HUDEP-2 (cell line): ENCODE measurements around the gene ZNF574.
"Not testable (repeated sequence)": the region's sequence is repeated elsewhere in the genome, so short reads cannot be mapped to it uniquely, and the experiment has no call there.

ENCODE experiments used
- DNase-seq, 76 experiments: peaks; one replicate each; lab custom pipeline; 2025; ENCODE audit not compliant: unreplicated experiment in 76 of 76; lab: John Stamatoyannopoulos, UW

The ZNF574 gene

GRCh38 chr19:42095814-42096230 is 19.9 kb downstream of the ZNF574 start:
- DNase-seq, result peak in 1 of 76 experiments; percentile 11

GRCh38 chr19:42096255-42096837 is 20.4 kb downstream of the ZNF574 start:
- no peak for DNase-seq

- no peak for DNase-seq
Observed at GRCh38 chr19:42097461-42097860, 21.5 kb downstream of the ZNF574 start.

GRCh38 chr19:42098781-42099180 is 22.8 kb downstream of the ZNF574 start:
- no peak for DNase-seq

GRCh38 chr19:42099336-42099925 is 23.5 kb downstream of the ZNF574 start:
- DNase-seq, result no peak

GRCh38 chr19:42100241-42100640 is 24.3 kb downstream of the ZNF574 start:
- not testable (repeated sequence) for DNase-seq

- DNase-seq, result no peak
Observed at GRCh38 chr19:42102877-42103276, 26.9 kb downstream of the ZNF574 start.

GRCh38 chr19:42105368-42105767 is 29.4 kb downstream of the ZNF574 start:
- DNase-seq, result no peak

- peak in 74 of 76 experiments; percentile 17 to 92 (median 76) for DNase-seq
Observed at GRCh38 chr19:42108527-42109389, 32.8 kb downstream of the ZNF574 start.

- no peak for DNase-seq
Observed at GRCh38 chr19:42109896-42110295, 33.9 kb downstream of the ZNF574 start.

- DNase-seq, result no peak
Observed at GRCh38 chr19:42110658-42111057, 34.7 kb downstream of the ZNF574 start.

- no peak for DNase-seq
Observed at GRCh38 chr19:42111384-42111783, 35.4 kb downstream of the ZNF574 start.

- DNase-seq, result no peak
Observed at GRCh38 chr19:42111811-42112210, 35.8 kb downstream of the ZNF574 start.

- no peak for DNase-seq
Observed at GRCh38 chr19:42113641-42114348, 37.8 kb downstream of the ZNF574 start.

- no peak for DNase-seq
Observed at GRCh38 chr19:42114412-42114811, 38.4 kb downstream of the ZNF574 start.

- no peak for DNase-seq
Observed at GRCh38 chr19:42115219-42115618, 39.3 kb downstream of the ZNF574 start.

GRCh38 chr19:42115705-42116104 is 39.7 kb downstream of the ZNF574 start:
- no peak for DNase-seq

- DNase-seq, result no peak
Observed at GRCh38 chr19:42116308-42117075, 40.5 kb downstream of the ZNF574 start.

- no peak for DNase-seq
Observed at GRCh38 chr19:42117076-42117475, 41.1 kb downstream of the ZNF574 start.

GRCh38 chr19:42120276-42120980 is 44.5 kb downstream of the ZNF574 start:
- no peak for DNase-seq
